Adipocyte (in vitro differentiated cells): Measurements from ENCODE around the gene SRP72.

Experiments
- DNase-seq: peaks from one replicate; pipeline ENCODE4 v3.0.0-alpha.2; 2015; ENCODE audit warnings: low read depth
- H3K27me3 ChIP-seq: replicated peaks from 2 replicates; pipeline ENCODE4 v1.7.0; 2013; ENCODE audit warnings: mild to moderate bottlenecking, low read length, moderate library complexity; ENCODE audit not compliant: control insufficient read depth, insufficient read depth
- H3K36me3 ChIP-seq: 2 replicates; pipeline ENCODE4 v1.7.0; 2013; ENCODE audit warnings: low read length, mild to moderate bottlenecking, moderate library complexity; ENCODE audit not compliant: control insufficient read depth, insufficient read depth, severe bottlenecking
- H3K4me1 ChIP-seq: 2 replicates; pipeline ENCODE4 v1.7.0; 2013; ENCODE audit warnings: mild to moderate bottlenecking, low read length, moderate library complexity; ENCODE audit not compliant: control insufficient read depth, insufficient read depth
- H3K4me3 ChIP-seq: 2 replicates; pipeline ENCODE4 v1.7.0; 2013; ENCODE audit warnings: mild to moderate bottlenecking, low read length, moderate library complexity
- H3K9ac ChIP-seq: 2 replicates; pipeline ENCODE4 v1.7.0; 2013; ENCODE audit warnings: mild to moderate bottlenecking, low read length, moderate library complexity
- H3K9me3 ChIP-seq: 2 replicates; pipeline ENCODE4 v1.7.0; 2013; ENCODE audit warnings: mild to moderate bottlenecking, low read length, moderate library complexity; ENCODE audit not compliant: control insufficient read depth

The SRP72 gene, protein sequence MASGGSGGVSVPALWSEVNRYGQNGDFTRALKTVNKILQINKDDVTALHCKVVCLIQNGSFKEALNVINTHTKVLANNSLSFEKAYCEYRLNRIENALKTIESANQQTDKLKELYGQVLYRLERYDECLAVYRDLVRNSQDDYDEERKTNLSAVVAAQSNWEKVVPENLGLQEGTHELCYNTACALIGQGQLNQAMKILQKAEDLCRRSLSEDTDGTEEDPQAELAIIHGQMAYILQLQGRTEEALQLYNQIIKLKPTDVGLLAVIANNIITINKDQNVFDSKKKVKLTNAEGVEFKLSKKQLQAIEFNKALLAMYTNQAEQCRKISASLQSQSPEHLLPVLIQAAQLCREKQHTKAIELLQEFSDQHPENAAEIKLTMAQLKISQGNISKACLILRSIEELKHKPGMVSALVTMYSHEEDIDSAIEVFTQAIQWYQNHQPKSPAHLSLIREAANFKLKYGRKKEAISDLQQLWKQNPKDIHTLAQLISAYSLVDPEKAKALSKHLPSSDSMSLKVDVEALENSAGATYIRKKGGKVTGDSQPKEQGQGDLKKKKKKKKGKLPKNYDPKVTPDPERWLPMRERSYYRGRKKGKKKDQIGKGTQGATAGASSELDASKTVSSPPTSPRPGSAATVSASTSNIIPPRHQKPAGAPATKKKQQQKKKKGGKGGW

DNA sequence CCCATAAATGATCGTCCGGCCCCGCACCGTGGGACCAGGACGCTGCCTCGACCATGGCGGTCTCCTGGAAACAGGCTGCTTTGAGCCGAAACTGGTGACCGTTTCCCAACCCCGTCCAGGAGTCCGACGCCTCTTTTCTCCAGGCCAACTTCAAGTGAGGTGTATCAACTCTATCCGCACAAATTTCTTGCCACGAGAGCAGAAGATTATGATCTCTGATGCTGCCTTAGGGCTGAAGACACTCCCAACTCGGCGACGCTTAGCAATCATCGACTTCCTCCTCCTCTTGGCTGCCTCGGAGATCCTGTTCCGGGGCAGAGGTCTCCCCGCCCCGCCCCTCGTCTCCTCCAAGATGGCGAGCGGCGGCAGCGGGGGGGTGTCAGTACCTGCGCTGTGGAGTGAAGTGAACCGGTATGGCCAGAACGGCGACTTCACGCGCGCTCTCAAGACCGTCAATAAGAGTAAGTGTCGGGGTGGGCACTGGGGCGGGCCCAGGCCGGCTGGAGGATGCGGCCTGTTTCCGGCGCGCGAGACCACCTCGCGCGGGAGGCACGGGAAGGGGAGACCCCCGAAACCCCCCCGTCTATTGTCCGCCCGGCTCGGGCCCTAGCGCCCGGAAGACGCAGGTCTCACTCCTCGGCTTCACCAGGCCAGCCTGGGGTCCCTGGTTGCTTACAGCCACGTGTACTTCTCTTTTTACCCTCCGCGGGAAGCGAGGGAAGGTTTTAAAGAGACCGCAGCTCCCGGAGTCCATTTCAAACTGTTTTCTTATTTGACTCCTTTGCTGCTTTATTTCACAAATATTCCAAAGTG is at the start of gene SRP72:
Gene SRP72 (plus strand): TSS at position 334 of the 813 bp plus-strand sequence. CDS start 19 bp downstream, at position 353.
- Histone ChIP-seq H3K9ac (peak within 1 kb of the TSS; percentile 92), H3K27me3 (no peaks in the 10 kb centered on the region), H3K4me1 (peaks cover 29% of the 10 kb centered on the region), H3K9me3 (no peaks in the 10 kb centered on the region), H3K4me3 (peak within 1 kb of the TSS; percentile 88), H3K36me3 (peaks cover 24% of the 10 kb centered on the region)
- peak; percentile 97 for DNase-seq

DNA sequence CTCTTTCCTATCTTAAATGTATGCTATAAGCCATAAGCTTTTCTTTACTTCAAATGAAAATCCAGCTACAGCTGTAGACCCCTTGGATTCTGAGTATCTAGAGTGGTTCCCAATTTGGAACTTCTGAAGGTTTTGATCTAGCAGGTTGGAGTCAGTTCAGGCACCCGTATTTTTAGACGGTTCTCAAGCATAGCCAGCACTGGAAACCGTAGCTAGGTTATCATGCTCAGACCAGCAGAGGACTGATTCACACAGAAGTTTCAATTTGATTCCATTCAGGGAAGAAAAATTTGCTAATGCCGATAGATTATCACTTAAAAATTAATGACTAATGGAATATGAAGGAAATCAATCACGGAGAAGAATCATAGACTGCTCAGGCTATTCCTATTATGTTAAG is 43.2 kb upstream of the SRP72 start:
- no peaks in the 10 kb centered on the region for H3K27me3 ChIP-seq
- no peak overlapping the region for H3K4me3 ChIP-seq
- no peaks in the 10 kb centered on the region for H3K36me3 ChIP-seq
- no peaks in the 10 kb centered on the region for H3K9me3 ChIP-seq
- no peak for DNase-seq
- H3K9ac ChIP-seq: no peak overlapping the region
- H3K4me1 ChIP-seq: no peaks in the 10 kb centered on the region

DNA sequence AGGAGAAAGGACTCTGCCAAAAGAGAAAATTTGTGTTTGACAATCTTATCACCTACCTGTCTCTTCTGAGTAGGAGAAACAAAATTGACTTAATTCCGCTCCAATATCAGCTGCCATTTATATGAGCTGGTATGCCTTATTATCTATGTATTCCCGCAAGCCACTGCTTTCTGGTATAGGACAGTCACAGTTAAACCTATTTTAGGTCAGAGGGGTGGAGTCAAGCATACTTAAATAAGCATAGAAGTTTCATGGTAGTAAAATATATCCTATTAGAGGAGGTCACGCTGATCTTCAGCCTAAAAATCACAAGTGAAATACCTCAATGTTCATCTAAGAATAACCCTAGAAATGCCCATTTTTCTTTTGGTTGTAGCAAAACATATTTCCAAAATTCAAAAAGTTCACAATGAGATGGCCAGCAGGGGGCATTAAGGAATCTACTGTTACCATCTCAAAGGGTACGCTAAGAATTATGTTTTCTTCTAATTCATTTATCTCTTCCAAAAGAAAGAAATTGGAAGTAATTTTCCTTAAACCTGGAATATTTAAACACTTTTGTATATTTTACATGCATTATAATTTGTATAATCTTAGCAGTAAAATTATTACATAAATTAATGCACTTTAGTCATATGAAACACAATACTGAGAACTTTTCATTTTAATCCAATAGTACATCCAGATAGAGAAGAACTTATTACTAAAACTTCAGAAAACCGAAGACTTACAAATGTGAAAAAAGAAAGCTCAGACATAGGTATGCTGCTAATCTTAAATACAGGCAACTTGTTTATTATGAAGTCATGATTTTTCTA is 42.5 kb upstream of the SRP72 start:
- Histone ChIP-seq H3K9ac (no peak overlapping the region), H3K9me3 (no peaks in the 10 kb centered on the region), H3K27me3 (no peaks in the 10 kb centered on the region), H3K4me1 (no peaks in the 10 kb centered on the region), H3K4me3 (no peak overlapping the region), H3K36me3 (no peaks in the 10 kb centered on the region)
- DNase-seq: peak; percentile 83

DNA sequence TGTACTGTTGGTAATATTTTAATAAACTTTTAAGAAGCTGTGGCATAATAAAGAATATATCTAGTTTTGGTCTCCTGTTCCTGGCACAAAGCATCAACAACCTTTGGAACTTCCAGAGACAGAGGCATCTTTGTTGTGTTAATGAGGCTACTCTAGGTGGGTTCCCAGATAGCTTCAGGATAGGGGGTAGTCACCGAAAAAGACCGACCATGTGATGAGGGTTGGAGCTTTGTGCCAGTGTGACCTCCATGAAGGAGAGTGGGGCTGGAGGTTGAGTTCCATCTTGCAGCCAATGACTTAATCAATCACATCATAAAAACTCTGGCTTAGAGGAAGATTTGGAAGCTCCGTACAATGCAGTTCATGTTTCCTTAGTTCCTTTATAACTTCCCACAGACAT is 41.9 kb upstream of the SRP72 start:
- DNase-seq: no peak
- Histone ChIP-seq H3K9me3 (no peaks in the 10 kb centered on the region), H3K36me3 (no peaks in the 10 kb centered on the region), H3K4me1 (no peaks in the 10 kb centered on the region), H3K9ac (no peak overlapping the region), H3K4me3 (no peak overlapping the region), H3K27me3 (no peaks in the 10 kb centered on the region)

DNA sequence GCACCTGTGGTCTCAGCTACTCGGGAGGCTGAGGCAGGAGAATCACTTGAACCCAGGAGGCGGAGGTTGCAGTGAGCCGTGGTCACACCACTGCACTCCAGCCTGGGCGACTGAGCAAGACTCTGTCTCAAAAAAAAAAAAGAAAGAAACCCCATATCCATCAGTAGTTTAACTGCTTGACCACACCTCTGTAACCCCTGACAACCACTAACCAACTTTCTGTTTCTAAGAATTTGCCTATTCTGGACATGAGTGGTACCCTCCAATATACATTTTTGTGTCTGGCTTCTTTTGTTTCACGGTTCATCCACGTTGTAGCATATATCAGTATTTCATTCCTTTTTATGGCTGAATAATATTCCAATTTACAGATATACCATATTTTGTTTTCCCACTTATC is 41.1 kb upstream of the SRP72 start:
- no peak for DNase-seq
- Histone ChIP-seq H3K4me1 (no peaks in the 10 kb centered on the region), H3K9ac (no peak overlapping the region), H3K36me3 (no peaks in the 10 kb centered on the region), H3K4me3 (no peak overlapping the region), H3K27me3 (no peaks in the 10 kb centered on the region), H3K9me3 (no peaks in the 10 kb centered on the region)

DNA sequence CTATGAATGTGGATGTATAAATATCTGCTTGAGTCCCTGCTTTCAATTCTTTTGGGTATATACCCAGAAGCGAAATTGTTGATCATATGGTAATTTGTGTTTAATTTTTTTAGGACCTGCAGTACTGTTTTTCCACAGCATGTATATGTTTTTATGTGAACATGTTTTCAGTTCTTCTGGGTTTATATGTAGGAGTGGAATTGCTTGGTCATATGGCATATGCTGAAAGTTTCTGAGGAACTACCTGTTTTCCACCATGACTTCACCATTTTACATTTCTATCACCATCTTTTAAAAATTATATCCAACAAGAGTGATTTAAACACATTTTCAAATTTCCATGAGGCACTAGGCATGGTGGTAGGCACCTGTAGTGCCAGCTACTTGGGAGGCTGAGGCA is 40.2 kb upstream of the SRP72 start:
- Histone ChIP-seq H3K4me3 (no peak overlapping the region), H3K9ac (no peak overlapping the region), H3K36me3 (no peaks in the 10 kb centered on the region), H3K27me3 (no peaks in the 10 kb centered on the region), H3K9me3 (no peaks in the 10 kb centered on the region), H3K4me1 (no peaks in the 10 kb centered on the region)
- DNase-seq: no peak

DNA sequence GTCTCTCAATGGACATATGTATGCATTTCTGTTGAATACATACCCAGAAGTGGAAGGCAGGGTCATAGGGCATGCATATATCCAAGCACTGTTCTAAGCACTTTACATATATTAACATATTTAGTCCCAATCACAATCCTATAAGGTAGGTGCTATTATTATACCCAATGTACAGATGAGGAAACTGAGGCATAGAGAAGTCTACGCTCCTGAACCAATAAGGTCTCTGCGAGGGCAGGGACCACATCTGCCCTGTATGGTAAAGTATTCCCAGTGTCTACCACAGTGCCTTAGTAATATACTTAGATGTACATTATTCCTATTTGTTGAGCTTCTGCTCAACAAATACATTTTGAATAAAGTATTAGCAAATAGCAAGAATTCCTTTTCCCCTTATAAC is 37.2 kb upstream of the SRP72 start:
- H3K27me3 ChIP-seq: no peaks in the 10 kb centered on the region
- peaks cover 7% of the 10 kb centered on the region for H3K4me1 ChIP-seq
- no peak overlapping the region for H3K4me3 ChIP-seq
- no peak overlapping the region for H3K9ac ChIP-seq
- H3K9me3 ChIP-seq: no peaks in the 10 kb centered on the region
- no peaks in the 10 kb centered on the region for H3K36me3 ChIP-seq
- no peak for DNase-seq

DNA sequence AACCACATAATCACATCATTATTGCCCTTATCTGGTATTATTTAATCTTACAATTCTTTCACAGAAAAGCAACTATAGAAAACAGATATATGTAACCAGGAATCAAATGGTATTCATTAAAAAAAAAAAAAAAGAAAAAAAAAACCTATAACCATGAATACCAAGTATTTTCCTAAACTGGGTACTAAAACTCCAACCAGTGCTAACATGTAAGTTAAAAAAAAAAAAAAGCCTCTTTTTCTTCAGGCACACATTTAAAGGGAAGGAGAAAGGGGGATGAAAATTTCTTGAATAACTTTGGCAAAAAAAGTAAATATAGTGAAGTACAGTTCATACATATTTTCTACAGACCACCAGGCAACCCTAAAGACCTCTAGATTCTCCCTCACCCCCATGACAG is 34.1 kb upstream of the SRP72 start:
- peaks cover 10% of the 10 kb centered on the region for H3K4me1 ChIP-seq
- H3K27me3 ChIP-seq: no peaks in the 10 kb centered on the region
- no peak for DNase-seq
- H3K36me3 ChIP-seq: no peaks in the 10 kb centered on the region
- no peak overlapping the region for H3K9ac ChIP-seq
- no peak overlapping the region for H3K4me3 ChIP-seq
- no peaks in the 10 kb centered on the region for H3K9me3 ChIP-seq

DNA sequence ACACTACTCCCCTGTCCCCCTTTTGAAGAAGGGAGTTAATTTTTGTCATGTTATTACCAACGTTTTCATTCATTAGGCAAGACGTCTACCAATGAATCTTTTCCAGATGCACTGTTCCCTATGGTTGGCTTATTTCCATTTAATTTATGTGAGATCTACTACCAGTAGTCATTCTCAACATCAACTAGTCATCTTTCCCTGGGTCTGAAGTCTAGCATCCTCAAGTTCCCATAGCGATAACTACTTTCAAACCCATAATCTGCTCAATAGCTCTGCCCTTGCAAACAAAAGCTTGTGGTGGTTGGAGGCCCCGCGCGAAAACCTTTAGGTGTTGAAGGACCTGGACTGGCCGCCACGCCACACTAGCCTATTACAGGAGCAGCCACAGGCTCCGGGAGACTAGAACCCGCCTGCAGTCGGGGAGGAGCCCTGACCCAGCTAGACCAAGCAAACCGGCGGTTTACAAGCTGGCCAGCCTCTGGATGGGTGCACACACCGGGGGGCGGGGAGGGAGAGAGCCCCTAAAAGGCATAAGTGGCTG is 32.7 kb upstream of the SRP72 start:
- Histone ChIP-seq H3K9me3 (no peaks in the 10 kb centered on the region), H3K9ac (peak overlapping the region; percentile 91), H3K36me3 (no peaks in the 10 kb centered on the region), H3K4me3 (peak overlapping the region; percentile 98), H3K27me3 (no peaks in the 10 kb centered on the region), H3K4me1 (peaks cover 10% of the 10 kb centered on the region)
- peak; percentile 74 for DNase-seq

DNA sequence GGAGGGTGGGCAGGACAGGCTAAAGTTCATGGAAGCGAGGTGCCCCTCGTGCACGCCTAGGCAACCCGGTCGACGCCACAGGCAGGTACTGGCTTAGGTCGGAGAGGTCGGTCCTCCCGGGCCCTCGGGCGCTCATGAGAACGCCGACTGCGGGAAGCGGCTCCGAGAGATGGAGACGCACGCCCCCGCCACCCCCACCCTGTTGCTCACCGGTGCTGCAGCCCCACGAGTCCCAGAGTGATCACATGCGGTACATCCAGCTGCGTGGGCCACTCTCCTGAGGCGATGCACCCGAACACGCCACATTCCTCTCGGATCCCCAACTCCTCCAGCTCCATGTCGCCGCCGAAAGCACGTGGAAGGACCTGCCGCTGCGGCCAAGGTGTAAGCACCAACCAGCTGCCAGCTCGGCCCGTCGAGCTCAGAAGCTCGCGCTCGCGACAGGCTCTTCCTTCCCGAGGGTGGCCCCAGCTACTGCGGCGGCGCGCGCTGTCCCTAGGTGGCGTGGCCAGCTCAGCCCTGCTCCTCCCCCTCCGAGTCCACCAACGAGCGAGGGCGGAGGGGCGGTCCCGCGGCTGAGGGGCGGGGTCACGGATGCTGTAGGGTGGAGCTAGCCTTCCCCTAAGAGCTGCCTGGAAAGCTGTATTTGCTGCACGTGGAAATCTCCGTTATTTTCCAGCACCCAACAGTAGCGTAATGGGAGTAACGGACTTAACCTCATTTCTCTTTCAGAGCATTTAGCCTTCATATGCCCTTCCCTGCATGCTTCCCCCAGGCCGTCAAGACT is 32.1 kb upstream of the SRP72 start, which contains the start of gene PPAT:
Gene PPAT (minus strand): TSS at position 476 of the 787 bp plus-strand sequence. CDS start 138 bp downstream, at position 338.
- H3K36me3 ChIP-seq: no peaks in the 10 kb centered on the region
- peak; percentile 99 for DNase-seq
- H3K4me3 ChIP-seq: peak within 1 kb of the TSS; percentile 98
- peaks cover 10% of the 10 kb centered on the region for H3K4me1 ChIP-seq
- no peaks in the 10 kb centered on the region for H3K9me3 ChIP-seq
- no peaks in the 10 kb centered on the region for H3K27me3 ChIP-seq
- H3K9ac ChIP-seq: peak within 1 kb of the TSS; percentile 91
